ENCODE results near the gene RBM47. TPM values are rescaled to one million over a fixed set of nuclear protein-coding genes. Genes with fewer than 3 reads are reported as not detected.

The RBM47 gene
- total RNA-seq, 1 donor from 2014 or later, result 108 TPM

- no peak overlapping the region for H3K27ac ChIP-seq
- H3K9me3 ChIP-seq, result no peaks in the 10 kb centered on the region
- DNase-seq (no peak), ATAC-seq (no peak)
- H3K4me1 ChIP-seq, result peaks cover 17% of the 10 kb centered on the region
- no peak for TF ChIP-seq CTCF (IDR thresholded peaks at IDR 0.05)
- H3K27me3 ChIP-seq (ENCODE audit: low read depth), result no peaks in the 10 kb centered on the region
- H3K4me3 ChIP-seq, result no peak overlapping the region
- H3K36me3 ChIP-seq, result no peaks in the 10 kb centered on the region
- intact Hi-C loops (cut with DNase I), result no loop called here
These were observed 146.5 kb downstream of the RBM47 start for GRCh38 chr4:40482985-40483647.

- peaks cover 12% of the 10 kb centered on the region for H3K4me1 ChIP-seq
- intact Hi-C loops (cut with DNase I), result no loop called here
These were observed 147.7 kb downstream of the RBM47 start for GRCh38 chr4:40481977-40482376.

DNA sequence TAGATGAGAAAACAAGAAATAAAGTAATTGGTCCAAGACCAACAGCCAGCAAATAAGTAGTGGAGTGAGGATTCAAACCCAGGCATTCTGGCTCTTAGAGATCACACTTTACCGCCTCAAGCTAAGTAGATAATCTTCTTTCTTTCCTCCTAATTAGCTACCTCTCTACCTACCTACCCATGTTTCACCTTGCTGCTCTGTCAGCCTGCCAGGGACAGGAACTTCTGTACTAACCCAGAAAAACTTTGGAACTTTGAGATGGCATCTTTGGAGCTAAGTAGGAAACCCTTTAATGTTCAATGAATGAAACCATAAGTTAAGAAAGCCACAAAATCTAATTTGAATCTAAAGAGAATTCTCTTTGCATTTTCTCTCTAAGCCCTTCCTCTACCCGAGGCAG, 149.4 kb downstream of the RBM47 start:
- no peak for TF ChIP-seq CTCF (IDR thresholded peaks at IDR 0.05)
- H3K27ac ChIP-seq, result no peak overlapping the region
- ATAC-seq (no peak), DNase-seq (no peak)
- H3K36me3 ChIP-seq, result no peaks in the 10 kb centered on the region
- H3K4me1 ChIP-seq, result peaks cover 18% of the 10 kb centered on the region
- no peak overlapping the region for H3K4me3 ChIP-seq
- no peaks in the 10 kb centered on the region for H3K27me3 ChIP-seq (ENCODE audit: low read depth)
- intact Hi-C loops (cut with DNase I), result no loop called here
- H3K9me3 ChIP-seq, result no peaks in the 10 kb centered on the region

More at GRCh38 chr4:40481977-40482376, 147.7 kb downstream of the RBM47 start:
- H3K27me3 ChIP-seq (ENCODE audit: low read depth), result no peaks in the 10 kb centered on the region
- ATAC-seq (no peak), DNase-seq (no peak)
- H3K4me3 ChIP-seq, result no peak overlapping the region
- no peaks in the 10 kb centered on the region for H3K9me3 ChIP-seq
- H3K36me3 ChIP-seq, result no peaks in the 10 kb centered on the region
- H3K27ac ChIP-seq, result no peak overlapping the region
- no peak for TF ChIP-seq CTCF (IDR thresholded peaks at IDR 0.05)

GRCh38 chr4:40479378-40479777, 150.3 kb downstream of the RBM47 start:
- ATAC-seq, result no peak
- Histone ChIP-seq H3K4me3 (no peak overlapping the region), H3K4me1 (peaks cover 22% of the 10 kb centered on the region)

GRCh38 chr4:40475609-40476008, 154.1 kb downstream of the RBM47 start:
- no peak overlapping the region for H3K4me3 ChIP-seq
- intact Hi-C loops (cut with DNase I), result no loop called here
- H3K9me3 ChIP-seq, result no peaks in the 10 kb centered on the region
- H3K4me1 ChIP-seq, result peaks cover 22% of the 10 kb centered on the region
- H3K36me3 ChIP-seq, result no peaks in the 10 kb centered on the region
- no peak for DNase-seq
- ATAC-seq, result peak in 1 of 2 donors; percentile 69
- no peaks in the 10 kb centered on the region for H3K27me3 ChIP-seq (ENCODE audit: low read depth)
- no peak overlapping the region for H3K27ac ChIP-seq
- TF ChIP-seq CTCF (IDR thresholded peaks at IDR 0.05), result no peak

More at GRCh38 chr4:40479378-40479777, 150.3 kb downstream of the RBM47 start:
- no peak for DNase-seq
- Histone ChIP-seq H3K27me3 (ENCODE audit: low read depth) (no peaks in the 10 kb centered on the region), H3K27ac (no peak overlapping the region), H3K36me3 (no peaks in the 10 kb centered on the region), H3K9me3 (no peaks in the 10 kb centered on the region)
- intact Hi-C loops (cut with DNase I), result no loop called here
- TF ChIP-seq CTCF (IDR thresholded peaks at IDR 0.05), result no peak

All from lower lobe of right lung (tissue), 2 donors.